CD4-positive, CD25-positive, alpha-beta regulatory T cell (primary cell): ENCODE results near the gene HS1BP3. TPM values are rescaled to one million over a fixed set of nuclear protein-coding genes. Genes with fewer than 3 reads are reported as not detected.

Experiments
- ATAC-seq, 2 donors: fragments of 150-1000 bp; cut with Tn5 transposase; one replicate each; pipeline ENCODE4 v1.10.0; 2021; ENCODE audit warnings: low read depth in 2 of 2, moderate number of reproducible peaks in 2 of 2, moderate library complexity in 1 of 2
- DNase-seq, 3 donors: peaks; one replicate each; pipeline versions ENCODE4 v3.0.0 to v3.0.0-alpha.2; 2012 to 2022; ENCODE audit warnings: mixed read lengths in 1 of 3
- H3K27ac ChIP-seq: one replicate; pipeline ENCODE4 v1.7.0; 2013; ENCODE audit warnings: mild to moderate bottlenecking, low read length; ENCODE audit not compliant: insufficient read depth, poor library complexity, severe bottlenecking
- H3K27me3 ChIP-seq: one replicate; pipeline ENCODE4 v1.7.0; 2013; ENCODE audit warnings: low read length; ENCODE audit not compliant: control insufficient read depth, insufficient read depth
- H3K36me3 ChIP-seq: one replicate; pipeline ENCODE4 v1.7.0; 2013; ENCODE audit warnings: mild to moderate bottlenecking, low read length, moderate library complexity; ENCODE audit not compliant: control insufficient read depth, insufficient read depth
- H3K4me1 ChIP-seq: 2 replicates; pipeline ENCODE4 v1.7.0; 2013; ENCODE audit warnings: mild to moderate bottlenecking, low read length; ENCODE audit not compliant: insufficient read depth, control insufficient read depth, poor library complexity, severe bottlenecking
- H3K4me3 ChIP-seq: one replicate; pipeline ENCODE4 v1.7.0; 2013; ENCODE audit warnings: low read depth, mild to moderate bottlenecking, low read length, moderate library complexity
- H3K9me3 ChIP-seq, 2 experiments: 1 replicate in 1 of 2; 2 replicates in 1 of 2; pipeline ENCODE4 v1.7.0; 2013; ENCODE audit warnings: low read length in 2 of 2, mild to moderate bottlenecking in 1 of 2, moderate library complexity in 1 of 2; ENCODE audit not compliant: control insufficient read depth in 2 of 2
- H3K27ac Mint-ChIP-seq, 3 donors: one replicate each; pipeline ENCODE4 v1.8.0; 2020 to 2022; ENCODE audit warnings: mild to moderate bottlenecking in 3 of 3, mixed read lengths in 3 of 3, moderate library complexity in 2 of 3
- H3K27me3 Mint-ChIP-seq: one replicate; pipeline ENCODE4 v1.8.0; 2022; ENCODE audit warnings: mild to moderate bottlenecking, mixed read lengths
- H3K36me3 Mint-ChIP-seq: one replicate; pipeline ENCODE4 v1.8.0; 2020; ENCODE audit warnings: mixed read lengths
- H3K4me1 Mint-ChIP-seq, 4 donors: one replicate each; pipeline ENCODE4 v1.8.0; 2020 to 2022; ENCODE audit warnings: mixed read lengths in 4 of 4, mild to moderate bottlenecking in 1 of 4
- H3K4me3 Mint-ChIP-seq, 4 donors: one replicate each; pipeline ENCODE4 v1.8.0; 2020 to 2022; ENCODE audit warnings: mild to moderate bottlenecking in 4 of 4, mixed read lengths in 4 of 4, moderate library complexity in 3 of 4
- H3K9me3 Mint-ChIP-seq, 7 donors: one replicate each; pipeline ENCODE4 v1.8.0; 2020 to 2022; ENCODE audit warnings: mixed read lengths in 7 of 7, mild to moderate bottlenecking in 3 of 7, moderate library complexity in 2 of 7
- polyA plus RNA-seq, 4 donors: library from polyadenylated mRNA; unstranded; fragments of 300-500 nt; fragmentation: Illumina TruSeq; gene quantifications; one replicate each; pipeline ENCODE4 v1.2.3, GENCODE V29; 2021
- total RNA-seq: library from RNA; stranded (reverse); gene quantifications from one replicate; pipeline ENCODE4 v1.2.3, GENCODE V29; 2022

Gene HS1BP3
- total and polyA plus RNA-seq, 5 donors from 2014 or later = 13.6 to 22.5 (median 20.5) TPM

DNA sequence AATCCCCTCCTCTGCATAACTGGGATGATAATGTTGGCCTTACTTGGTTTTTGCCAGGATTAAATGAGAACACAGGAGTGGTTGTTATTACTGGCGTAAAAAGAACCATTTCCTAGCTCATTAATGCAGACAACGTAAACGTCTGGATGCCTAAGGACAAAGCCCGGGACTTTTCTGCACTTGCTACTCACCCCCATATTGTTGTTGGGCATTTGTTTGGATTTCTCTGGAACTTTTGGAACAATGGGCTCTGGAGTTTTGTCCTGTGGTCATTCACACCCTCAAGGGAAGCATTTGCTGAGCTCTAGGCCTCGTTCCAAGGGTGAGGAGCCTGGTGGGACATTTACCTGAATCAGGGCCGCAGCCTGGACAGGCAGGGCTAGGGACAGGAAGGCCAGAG, 76.0 kb downstream of the HS1BP3 start:
- no peaks in the 10 kb centered on the region for H3K27me3 ChIP-seq
- Mint-ChIP-seq H3K27me3 (no peaks in the 10 kb centered on the region), H3K36me3 (peaks cover 3% of the 10 kb centered on the region), H3K4me1 (peaks cover 8 to 18% (median 15%) of the 10 kb centered on the region in 4 donors), H3K9me3 (no peaks in the 10 kb centered on the region), H3K27ac (no peak overlapping the region), H3K4me3 (no peak overlapping the region)
- no peaks in the 10 kb centered on the region for H3K36me3 ChIP-seq
- DNase-seq (no peak), ATAC-seq (no peak)
- no peaks in the 10 kb centered on the region for H3K9me3 ChIP-seq
- peaks cover 10% of the 10 kb centered on the region for H3K4me1 ChIP-seq
- no peak overlapping the region for H3K4me3 ChIP-seq
- no peak overlapping the region for H3K27ac ChIP-seq

- no peak overlapping the region for H3K4me3 Mint-ChIP-seq
- DNase-seq (no peak), ATAC-seq (no peak)
- peaks cover 10% of the 10 kb centered on the region for H3K4me1 ChIP-seq
- H3K27me3 Mint-ChIP-seq = no peaks in the 10 kb centered on the region
- no peaks in the 10 kb centered on the region for H3K9me3 Mint-ChIP-seq
- peaks cover 3% of the 10 kb centered on the region for H3K36me3 Mint-ChIP-seq
- no peaks in the 10 kb centered on the region for H3K27me3 ChIP-seq
- H3K36me3 ChIP-seq = no peaks in the 10 kb centered on the region
- H3K9me3 ChIP-seq = no peaks in the 10 kb centered on the region
- peak overlapping the region in 2 of 3 donors; percentile 59 to 78 for H3K27ac Mint-ChIP-seq
- peaks cover 8 to 18% (median 14%) of the 10 kb centered on the region in 4 donors for H3K4me1 Mint-ChIP-seq
- no peak overlapping the region for H3K4me3 ChIP-seq
- no peak overlapping the region for H3K27ac ChIP-seq
Measured at GRCh38 chr2:20574423-20574911, 76.4 kb downstream of the HS1BP3 start.

- H3K27me3 Mint-ChIP-seq = no peaks in the 10 kb centered on the region
- H3K36me3 Mint-ChIP-seq = peaks cover 3% of the 10 kb centered on the region
- no peak overlapping the region for H3K4me3 Mint-ChIP-seq
- Histone ChIP-seq H3K36me3 (no peaks in the 10 kb centered on the region), H3K4me3 (no peak overlapping the region), H3K9me3 (no peaks in the 10 kb centered on the region), H3K27me3 (no peaks in the 10 kb centered on the region), H3K4me1 (peaks cover 10% of the 10 kb centered on the region), H3K27ac (no peak overlapping the region)
- H3K9me3 Mint-ChIP-seq = no peaks in the 10 kb centered on the region
- ATAC-seq (no peak), DNase-seq (no peak)
- peak overlapping the region; percentile 9 to 78 (median 59) for H3K27ac Mint-ChIP-seq
- peaks cover 8 to 18% (median 14%) of the 10 kb centered on the region in 4 donors for H3K4me1 Mint-ChIP-seq
Measured at GRCh38 chr2:20573620-20574422, 77.1 kb downstream of the HS1BP3 start.

GRCh38 chr2:20572221-20572620, 78.7 kb downstream of the HS1BP3 start:
- no peaks in the 10 kb centered on the region for H3K9me3 ChIP-seq
- H3K9me3 Mint-ChIP-seq = no peaks in the 10 kb centered on the region
- H3K4me1 Mint-ChIP-seq = peaks cover 8 to 16% (median 12%) of the 10 kb centered on the region in 4 donors
- H3K27me3 ChIP-seq = no peaks in the 10 kb centered on the region
- no peaks in the 10 kb centered on the region for H3K27me3 Mint-ChIP-seq
- no peak overlapping the region for H3K4me3 Mint-ChIP-seq
- DNase-seq (no peak), ATAC-seq (no peak)
- H3K4me1 ChIP-seq = peaks cover 10% of the 10 kb centered on the region
- H3K27ac ChIP-seq = no peak overlapping the region
- no peaks in the 10 kb centered on the region for H3K36me3 ChIP-seq
- peak overlapping the region in 1 of 3 donors; percentile 15 for H3K27ac Mint-ChIP-seq
- H3K36me3 Mint-ChIP-seq = peaks cover 3% of the 10 kb centered on the region
- no peak overlapping the region for H3K4me3 ChIP-seq

DNA sequence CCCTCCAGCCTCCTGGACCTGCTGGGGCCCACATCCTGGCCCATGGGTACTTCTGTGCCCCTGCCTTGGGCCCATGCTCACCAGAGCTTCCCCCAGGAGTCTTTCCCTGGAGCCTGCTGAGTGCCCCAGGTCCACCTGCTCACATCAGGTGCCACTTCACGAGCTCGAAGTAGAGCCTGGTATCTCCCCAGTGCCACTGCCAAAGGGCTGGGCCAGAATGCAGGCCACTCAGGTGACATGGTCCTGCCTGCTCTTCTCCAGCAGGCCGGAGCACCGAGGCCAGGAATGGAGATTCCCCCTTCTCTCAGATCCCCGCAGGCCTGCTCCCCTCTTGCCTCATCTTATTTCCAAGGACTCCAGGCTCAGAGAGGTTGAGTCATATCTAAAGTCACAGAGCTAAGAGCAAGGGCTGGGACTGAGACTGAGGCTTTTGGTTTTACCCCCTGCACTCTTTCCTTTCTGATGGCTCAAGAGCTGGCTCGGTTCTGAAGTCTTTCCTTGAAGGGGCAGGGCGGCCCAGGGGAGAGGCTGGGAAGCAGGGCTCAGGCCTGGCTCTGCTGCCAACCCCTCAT, 79.2 kb downstream of the HS1BP3 start:
- Histone ChIP-seq H3K4me3 (no peak overlapping the region), H3K4me1 (peaks cover 5% of the 10 kb centered on the region), H3K27ac (no peak overlapping the region), H3K9me3 (no peaks in the 10 kb centered on the region), H3K27me3 (no peaks in the 10 kb centered on the region), H3K36me3 (no peaks in the 10 kb centered on the region)
- peak in 1 of 3 donors; percentile 21 for DNase-seq
- ATAC-seq = no peak
- Mint-ChIP-seq H3K4me1 (peaks cover 6 to 13% (median 9%) of the 10 kb centered on the region in 4 donors), H3K27me3 (no peaks in the 10 kb centered on the region), H3K27ac (peak overlapping the region in 1 of 3 donors; percentile 15), H3K36me3 (peaks cover 1% of the 10 kb centered on the region), H3K9me3 (no peaks in the 10 kb centered on the region), H3K4me3 (no peak overlapping the region)

- H3K27ac Mint-ChIP-seq = no peak overlapping the region
- Histone ChIP-seq H3K36me3 (no peaks in the 10 kb centered on the region), H3K4me1 (peaks cover under 1% of the 10 kb centered on the region), H3K4me3 (no peak overlapping the region), H3K27ac (no peak overlapping the region), H3K27me3 (no peaks in the 10 kb centered on the region), H3K9me3 (no peaks in the 10 kb centered on the region)
- peaks cover 1 to 8% (median 4%) of the 10 kb centered on the region in 4 donors for H3K4me1 Mint-ChIP-seq
- DNase-seq = no peak
- no peaks in the 10 kb centered on the region for H3K27me3 Mint-ChIP-seq
- ATAC-seq = no peak
- H3K4me3 Mint-ChIP-seq = no peak overlapping the region
- H3K36me3 Mint-ChIP-seq = no peaks in the 10 kb centered on the region
- no peaks in the 10 kb centered on the region for H3K9me3 Mint-ChIP-seq
Measured at GRCh38 chr2:20571231-20571630, 79.7 kb downstream of the HS1BP3 start.

GRCh38 chr2:20570249-20570648, 80.6 kb downstream of the HS1BP3 start:
- DNase-seq (no peak), ATAC-seq (no peak)
- Mint-ChIP-seq H3K9me3 (no peaks in the 10 kb centered on the region), H3K4me3 (no peak overlapping the region), H3K27me3 (no peaks in the 10 kb centered on the region), H3K27ac (peak overlapping the region in 2 of 3 donors; percentile 21 to 43), H3K4me1 (peaks cover 0 to 4% (median 2%) of the 10 kb centered on the region in 4 donors), H3K36me3 (no peaks in the 10 kb centered on the region)
- Histone ChIP-seq H3K36me3 (no peaks in the 10 kb centered on the region), H3K4me1 (no peaks in the 10 kb centered on the region), H3K27ac (no peak overlapping the region), H3K9me3 (no peaks in the 10 kb centered on the region), H3K27me3 (no peaks in the 10 kb centered on the region), H3K4me3 (no peak overlapping the region)
